Neural cell (in vitro differentiated cells): ENCODE results near the gene MAP4K2. TPM values are rescaled to one million over a fixed set of nuclear protein-coding genes. Genes with fewer than 3 reads are reported as not detected.

Experiments used
- H2AFZ ChIP-seq: fragments of 200-600, 300-800 bp; sonication (generic), shearing (Covaris generic); 2 replicates; pipeline ENCODE4 v1.6.0; 2014; ENCODE audit warnings: low read depth, mild to moderate bottlenecking, antibody characterized with exemption, low read length, moderate library complexity
- H3F3A ChIP-seq: fragments of 200-600 bp; shearing (Covaris generic); 2 replicates; pipeline ENCODE4 v1.6.1; 2016; ENCODE audit warnings: mild to moderate bottlenecking, moderate library complexity, mixed read lengths, antibody characterized with exemption, low read length; ENCODE audit not compliant: insufficient read depth, poor library complexity, severe bottlenecking
- H3K27ac ChIP-seq: fragments of 200-600, 300-800 bp; sonication (generic), shearing (Covaris generic); 2 replicates; pipeline ENCODE4 v1.5.1; 2014; ENCODE audit warnings: mild to moderate bottlenecking, low read length, moderate library complexity
- H3K27me3 ChIP-seq: fragments of 300-800, 200-600 bp; sonication (generic), shearing (Covaris generic); 2 replicates; pipeline ENCODE4 v1.6.0; 2014; ENCODE audit warnings: mild to moderate bottlenecking, low read depth, low read length, moderate library complexity; ENCODE audit not compliant: insufficient read depth
- H3K36me3 ChIP-seq: fragments of 300-800, 200-600 bp; sonication (generic), shearing (Covaris generic); 2 replicates; pipeline ENCODE4 v1.5.1; 2014; ENCODE audit warnings: mild to moderate bottlenecking, antibody characterized with exemption, low read length, moderate library complexity; ENCODE audit not compliant: insufficient read depth
- H3K4me2 ChIP-seq: fragments of 300-800, 200-600 bp; sonication (generic), shearing (Covaris generic); 2 replicates; pipeline ENCODE4 v1.6.0; 2014; ENCODE audit warnings: mild to moderate bottlenecking, low read length
- H3K4me3 ChIP-seq: fragments of 300-800, 200-600 bp; sonication (generic), shearing (Covaris generic); 2 replicates; pipeline ENCODE4 v1.5.1; 2014; ENCODE audit warnings: mild to moderate bottlenecking, low read length, moderate library complexity
- H3K79me2 ChIP-seq: fragments of 200-600 bp; shearing (Covaris generic); replicated peaks from 2 replicates; pipeline ENCODE4 v1.6.0; 2014; ENCODE audit warnings: mild to moderate bottlenecking, low read length, moderate library complexity; ENCODE audit not compliant: insufficient read depth
- H3K9ac ChIP-seq: fragments of 300-800, 200-600 bp; sonication (generic), shearing (Covaris generic); 2 replicates; pipeline ENCODE4 v1.6.1; 2016; ENCODE audit warnings: mild to moderate bottlenecking, low read length, mixed read lengths
- H3K9me2 ChIP-seq: fragments of 200-600 bp; shearing (Covaris generic); 2 replicates; pipeline ENCODE4 v1.6.1; 2016; ENCODE audit warnings: mild to moderate bottlenecking, low read length, mixed read lengths; ENCODE audit not compliant: insufficient read depth
- H3K9me3 ChIP-seq: fragments of 200-600, 300-800 bp; sonication (generic), shearing (Covaris generic); 2 replicates; pipeline ENCODE4 v1.6.1; 2016; ENCODE audit warnings: mild to moderate bottlenecking, mixed run types, low read length, moderate library complexity, mixed read lengths
- H4K20me1 ChIP-seq: fragments of 200-600 bp; shearing (Covaris generic); 2 replicates; pipeline ENCODE4 v1.6.1; 2016; ENCODE audit warnings: mild to moderate bottlenecking, mixed run types; ENCODE audit not compliant: insufficient read depth
- CTCF ChIP-seq: fragments of 450-650 bp; IDR thresholded peaks from 2 replicates; pipeline ENCODE4 v1.5.1; 2014; ENCODE audit warnings: antibody characterized with exemption, mild to moderate bottlenecking, moderate library complexity; ENCODE audit not compliant: poor library complexity, severe bottlenecking
- EP300 ChIP-seq: fragments of 450-650 bp; conservative IDR thresholded peaks from 2 replicates; pipeline ENCODE4 v1.6.1; 2014; ENCODE audit warnings: antibody characterized with exemption, mild to moderate bottlenecking, moderate library complexity; ENCODE audit not compliant: poor library complexity, severe bottlenecking
- EZH2 ChIP-seq: fragments of 200-600, 300-800 bp; shearing (Covaris generic), sonication (generic); IDR thresholded peaks from 2 replicates; pipeline ENCODE4 v1.6.1; 2014; ENCODE audit warnings: antibody characterized with exemption, low read length, borderline replicate concordance, mild to moderate bottlenecking; ENCODE audit not compliant: insufficient read depth, poor library complexity, severe bottlenecking
- MXI1 ChIP-seq: fragments of 450-650 bp; conservative IDR thresholded peaks from 2 replicates; pipeline ENCODE4 v1.6.1; 2014; ENCODE audit warnings: antibody characterized with exemption, mild to moderate bottlenecking; ENCODE audit not compliant: poor library complexity, severe bottlenecking
- POLR2AphosphoS5 ChIP-seq: IDR thresholded peaks from 2 replicates; pipeline ENCODE4 v1.6.1; 2012
- RAD21 ChIP-seq: fragments of 450-650 bp; conservative IDR thresholded peaks from 2 replicates; pipeline ENCODE4 v1.6.1; 2014; ENCODE audit warnings: antibody characterized with exemption, mild to moderate bottlenecking, moderate library complexity
- REST ChIP-seq: IDR thresholded peaks from 2 replicates; pipeline ENCODE4 v1.6.1; 2012; ENCODE audit warnings: borderline replicate concordance
- SMC3 ChIP-seq: fragments of 450-650 bp; conservative IDR thresholded peaks from 2 replicates; pipeline ENCODE4 v1.6.1; 2014; ENCODE audit warnings: antibody characterized with exemption, mild to moderate bottlenecking, moderate library complexity; ENCODE audit not compliant: poor library complexity
- TAF1 ChIP-seq: IDR thresholded peaks from 2 replicates; pipeline ENCODE4 v1.6.1; 2012; ENCODE audit warnings: low read depth
- polyA plus RNA-seq: library from polyadenylated mRNA; depleted of rRNA; stranded (reverse); fragments of >200 nt; gene quantifications from 2 replicates; pipeline ENCODE4 v1.2.3, GENCODE V29; 2014

MAP4K2 gene
- polyA plus RNA-seq, 1 donor from 2014 or later, result 12.4 TPM

DNA sequence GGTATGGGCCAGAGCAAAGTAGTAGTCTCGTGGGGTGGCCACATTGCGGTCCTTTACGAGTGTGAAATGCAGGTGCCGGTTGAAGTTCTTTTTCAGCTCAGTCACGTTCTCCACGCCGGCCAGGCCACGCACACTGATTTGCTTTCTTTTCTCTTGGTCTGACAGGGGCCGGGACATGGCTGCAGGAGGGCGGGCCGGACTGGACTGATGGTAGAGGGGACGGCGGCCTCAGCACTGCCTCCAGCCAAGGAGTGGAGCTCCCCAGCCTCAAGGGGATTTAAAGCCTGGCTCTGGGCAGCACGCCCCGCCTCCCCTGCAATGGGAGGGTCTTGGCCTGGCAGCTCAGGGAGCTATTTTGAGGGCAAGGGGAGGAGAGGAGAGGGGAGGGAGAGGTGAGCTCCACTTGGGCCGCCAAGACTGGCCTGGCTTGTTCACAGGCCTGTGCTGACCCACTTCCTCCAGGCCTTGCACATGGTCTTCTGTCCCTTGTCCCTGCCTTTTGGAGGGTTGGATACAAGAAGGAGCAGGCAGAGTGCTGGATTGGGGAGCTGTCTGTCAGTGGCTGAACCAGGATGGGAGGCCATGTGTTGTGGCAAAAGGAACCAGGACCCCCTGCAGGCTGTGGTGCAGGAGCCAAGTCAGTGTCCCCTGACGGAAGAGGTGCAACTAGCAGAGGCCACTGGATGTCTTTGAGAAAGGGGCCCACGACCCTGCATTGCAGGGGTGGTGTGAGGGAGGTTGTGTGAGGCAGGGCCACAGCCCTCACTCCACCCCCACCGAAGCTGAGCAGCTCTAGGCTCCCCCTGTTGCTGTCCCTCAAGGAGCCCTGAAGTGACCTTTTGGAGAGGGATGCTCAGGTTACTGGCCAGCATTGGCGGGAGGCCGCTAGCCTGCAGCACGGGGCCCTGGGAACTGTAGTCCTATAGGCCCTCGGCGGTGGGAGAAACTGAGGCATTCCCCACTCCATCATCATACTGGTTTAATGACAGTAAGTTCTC is 43.0 kb downstream of the MAP4K2 start, which contains the start of gene PYGM:
Gene PYGM (minus strand): TSS at position 253 of the 998 bp plus-strand sequence. CDS start 76 bp downstream, at position 177.
- no peak within 1 kb of the TSS for H3K27ac ChIP-seq
- no peaks in the 10 kb centered on the region for H4K20me1 ChIP-seq
- H3K79me2 ChIP-seq, result no peaks in the 10 kb centered on the region
- TF ChIP-seq RAD21 (no peak), SMC3 (no peak), MXI1 (peak; percentile 17), CTCF (no peak), POLR2AphosphoS5 (no peak), REST (no peak)
- H3K9me3 ChIP-seq, result no peaks in the 10 kb centered on the region
- no peaks in the 10 kb centered on the region for H3K9me2 ChIP-seq
- no peak within 1 kb of the TSS for H2AFZ ChIP-seq
- no peaks in the 10 kb centered on the region for H3K27me3 ChIP-seq
- no peak within 1 kb of the TSS for H3K4me3 ChIP-seq
- H3K9ac ChIP-seq, result no peak within 1 kb of the TSS
- H3F3A ChIP-seq, result no peaks in the 10 kb centered on the region
- H3K4me2 ChIP-seq, result no peak within 1 kb of the TSS
- no peaks in the 10 kb centered on the region for H3K36me3 ChIP-seq

DNA sequence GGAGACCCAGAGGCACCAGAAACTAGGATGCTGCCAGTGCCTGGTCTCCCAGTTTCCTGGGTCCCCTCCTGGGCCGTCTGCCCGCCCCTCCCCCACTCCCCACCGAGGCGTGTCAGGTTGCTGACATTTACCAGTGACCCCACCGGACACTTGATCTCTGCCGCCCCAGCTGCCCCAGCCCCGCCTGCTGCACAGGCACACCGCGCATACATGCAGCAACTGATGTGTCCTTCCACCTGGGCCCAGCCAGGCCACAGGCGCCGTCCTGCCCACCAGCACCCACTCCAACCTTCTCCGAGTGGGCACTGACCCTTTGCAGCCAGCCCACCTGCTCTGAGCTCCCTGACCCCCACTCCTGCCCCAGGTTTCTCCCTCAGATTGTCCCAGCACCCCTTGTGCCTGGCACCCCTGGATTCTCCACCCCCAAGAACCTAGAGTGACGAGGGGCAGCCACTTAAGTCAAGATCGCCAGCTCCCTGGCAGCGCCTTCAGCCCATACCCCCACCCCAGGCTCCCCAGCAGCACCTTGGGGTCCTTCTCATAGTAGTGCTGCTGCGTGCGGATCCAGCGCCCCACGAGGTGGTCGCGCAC is 43.8 kb downstream of the MAP4K2 start:
- Histone ChIP-seq H2AFZ (no peak overlapping the region), H4K20me1 (no peaks in the 10 kb centered on the region), H3K9me2 (no peaks in the 10 kb centered on the region), H3K27ac (no peak overlapping the region), H3K4me2 (no peak overlapping the region), H3K9me3 (no peaks in the 10 kb centered on the region), H3K27me3 (no peaks in the 10 kb centered on the region), H3K79me2 (no peaks in the 10 kb centered on the region), H3K9ac (no peak overlapping the region), H3K36me3 (no peaks in the 10 kb centered on the region), H3K4me3 (no peak overlapping the region), H3F3A (no peaks in the 10 kb centered on the region)
- TF ChIP-seq MXI1 (no peak), SMC3 (no peak), CTCF (no peak), EZH2 (no peak), REST (no peak), TAF1 (no peak), RAD21 (no peak), EP300 (no peak), POLR2AphosphoS5 (no peak)
